ENCODE data around the gene NID2. TPM values are rescaled to one million over a fixed set of nuclear protein-coding genes. Genes with fewer than 3 reads are reported as not detected.

Gene NID2
- total and polyA plus RNA-seq, 4 donors = 2.3 to 23.3 (median 10.1) TPM

DNA sequence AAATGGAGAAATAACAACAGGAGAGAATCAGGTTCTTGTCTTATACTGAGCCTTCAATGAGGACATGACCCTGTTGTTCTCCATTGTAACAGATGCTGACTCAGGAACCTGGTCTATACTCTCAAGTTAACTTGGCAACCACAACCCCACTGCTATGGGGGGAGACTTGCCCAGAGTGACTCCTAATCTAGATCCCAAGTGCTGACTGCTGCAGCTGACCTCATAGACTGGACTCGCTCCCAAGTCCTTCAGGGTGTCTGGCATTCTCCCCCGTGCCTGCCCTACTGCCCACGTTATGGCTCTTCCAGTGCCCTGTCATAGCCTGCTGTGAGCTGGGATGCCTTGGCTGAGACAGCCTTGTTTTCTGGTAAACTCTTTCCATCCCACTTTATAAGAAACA is 37.1 kb downstream of the NID2 start:
- H3K9me3 ChIP-seq (ENCODE audit: control insufficient read depth in 4 of 4, low read length in 3 of 4) = no peaks in the 10 kb centered on the region
- DNase-seq (ENCODE audit: low spot score) = no peak
- TF ChIP-seq HNF4A (conservative IDR thresholded peaks at IDR 0.05) = no peak
- TF ChIP-seq JUND (IDR thresholded peaks at IDR 0.05) = no peak
- no peaks in the 10 kb centered on the region for H3K27me3 ChIP-seq (ENCODE audit: control insufficient read depth in 4 of 4, insufficient read depth in 4 of 4, low read length in 3 of 4)
- H3K4me3 ChIP-seq (ENCODE audit: low read depth in 1 of 3, low read length in 3 of 3) = no peak overlapping the region
- 81% methylated on average over 3 of the region's 3 CpGs for WGBS
- no peaks in the 10 kb centered on the region for H3K36me3 ChIP-seq (ENCODE audit: control insufficient read depth in 4 of 4, insufficient read depth in 3 of 4, low read depth in 1 of 4, low read length in 3 of 4)
- no peaks in the 10 kb centered on the region for H3K4me1 ChIP-seq (ENCODE audit: control insufficient read depth in 4 of 4, insufficient read depth in 4 of 4, low read length in 3 of 4)
- no peak overlapping the region for H3K27ac ChIP-seq (ENCODE audit: low read depth in 1 of 2, low read length in 2 of 2)
- no peak overlapping the region for H3K9ac ChIP-seq (ENCODE audit: low read depth in 1 of 2, low read length in 2 of 2)

DNA sequence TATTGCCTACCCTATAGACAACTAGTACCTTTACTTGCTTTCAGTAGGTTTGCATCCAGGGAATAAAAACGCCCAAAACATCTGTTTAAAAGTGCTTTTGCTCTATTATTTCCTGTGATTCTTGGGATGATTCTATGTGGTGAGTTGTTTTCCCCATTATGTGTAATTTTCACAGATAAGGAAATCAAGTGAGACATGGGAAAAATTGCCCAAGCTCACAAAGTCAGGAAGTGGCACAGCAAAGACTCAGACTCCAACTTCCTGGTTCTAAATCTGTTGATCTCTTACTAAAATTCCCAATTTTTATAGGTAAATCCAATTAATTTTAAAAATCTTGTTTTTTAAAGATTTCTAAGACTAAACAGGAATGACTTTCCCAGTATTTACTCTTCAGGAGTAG is 39.0 kb downstream of the NID2 start:
- 60% methylated on average over 1 of the region's 1 CpG for WGBS
- DNase-seq (ENCODE audit: low spot score) = no peak
- H3K36me3 ChIP-seq (ENCODE audit: control insufficient read depth in 4 of 4, insufficient read depth in 3 of 4, low read depth in 1 of 4, low read length in 3 of 4) = no peaks in the 10 kb centered on the region
- H3K9ac ChIP-seq (ENCODE audit: low read depth in 1 of 2, low read length in 2 of 2) = no peak overlapping the region
- H3K4me1 ChIP-seq (ENCODE audit: control insufficient read depth in 4 of 4, insufficient read depth in 4 of 4, low read length in 3 of 4) = no peaks in the 10 kb centered on the region
- no peak for TF ChIP-seq FOXA2 (IDR thresholded peaks at IDR 0.05)
- no peak for TF ChIP-seq GABPA (IDR thresholded peaks at IDR 0.05 in 1 of 2, conservative IDR thresholded peaks at IDR 0.05 in 1 of 2)
- TF ChIP-seq, protein P1, sequence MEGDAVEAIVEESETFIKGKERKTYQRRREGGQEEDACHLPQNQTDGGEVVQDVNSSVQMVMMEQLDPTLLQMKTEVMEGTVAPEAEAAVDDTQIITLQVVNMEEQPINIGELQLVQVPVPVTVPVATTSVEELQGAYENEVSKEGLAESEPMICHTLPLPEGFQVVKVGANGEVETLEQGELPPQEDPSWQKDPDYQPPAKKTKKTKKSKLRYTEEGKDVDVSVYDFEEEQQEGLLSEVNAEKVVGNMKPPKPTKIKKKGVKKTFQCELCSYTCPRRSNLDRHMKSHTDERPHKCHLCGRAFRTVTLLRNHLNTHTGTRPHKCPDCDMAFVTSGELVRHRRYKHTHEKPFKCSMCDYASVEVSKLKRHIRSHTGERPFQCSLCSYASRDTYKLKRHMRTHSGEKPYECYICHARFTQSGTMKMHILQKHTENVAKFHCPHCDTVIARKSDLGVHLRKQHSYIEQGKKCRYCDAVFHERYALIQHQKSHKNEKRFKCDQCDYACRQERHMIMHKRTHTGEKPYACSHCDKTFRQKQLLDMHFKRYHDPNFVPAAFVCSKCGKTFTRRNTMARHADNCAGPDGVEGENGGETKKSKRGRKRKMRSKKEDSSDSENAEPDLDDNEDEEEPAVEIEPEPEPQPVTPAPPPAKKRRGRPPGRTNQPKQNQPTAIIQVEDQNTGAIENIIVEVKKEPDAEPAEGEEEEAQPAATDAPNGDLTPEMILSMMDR (IDR thresholded peaks at IDR 0.05; ENCODE audit: low read depth, low read length, missing input control) = no peak
- no peak for TF ChIP-seq EGR1 (IDR thresholded peaks at IDR 0.05; ENCODE audit: low read depth in 2 of 2)
- no peak for TF ChIP-seq RXRA (IDR thresholded peaks at IDR 0.05)
- no peak for TF ChIP-seq RAD21 (IDR thresholded peaks at IDR 0.05)
- TF ChIP-seq, protein P2, sequence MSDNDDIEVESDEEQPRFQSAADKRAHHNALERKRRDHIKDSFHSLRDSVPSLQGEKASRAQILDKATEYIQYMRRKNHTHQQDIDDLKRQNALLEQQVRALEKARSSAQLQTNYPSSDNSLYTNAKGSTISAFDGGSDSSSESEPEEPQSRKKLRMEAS (IDR thresholded peaks at IDR 0.05) = no peak
- no peak for TF ChIP-seq NR2F2 (IDR thresholded peaks at IDR 0.05)
- no peak for TF ChIP-seq SP1 (IDR thresholded peaks at IDR 0.05)
- TF ChIP-seq, protein P3, sequence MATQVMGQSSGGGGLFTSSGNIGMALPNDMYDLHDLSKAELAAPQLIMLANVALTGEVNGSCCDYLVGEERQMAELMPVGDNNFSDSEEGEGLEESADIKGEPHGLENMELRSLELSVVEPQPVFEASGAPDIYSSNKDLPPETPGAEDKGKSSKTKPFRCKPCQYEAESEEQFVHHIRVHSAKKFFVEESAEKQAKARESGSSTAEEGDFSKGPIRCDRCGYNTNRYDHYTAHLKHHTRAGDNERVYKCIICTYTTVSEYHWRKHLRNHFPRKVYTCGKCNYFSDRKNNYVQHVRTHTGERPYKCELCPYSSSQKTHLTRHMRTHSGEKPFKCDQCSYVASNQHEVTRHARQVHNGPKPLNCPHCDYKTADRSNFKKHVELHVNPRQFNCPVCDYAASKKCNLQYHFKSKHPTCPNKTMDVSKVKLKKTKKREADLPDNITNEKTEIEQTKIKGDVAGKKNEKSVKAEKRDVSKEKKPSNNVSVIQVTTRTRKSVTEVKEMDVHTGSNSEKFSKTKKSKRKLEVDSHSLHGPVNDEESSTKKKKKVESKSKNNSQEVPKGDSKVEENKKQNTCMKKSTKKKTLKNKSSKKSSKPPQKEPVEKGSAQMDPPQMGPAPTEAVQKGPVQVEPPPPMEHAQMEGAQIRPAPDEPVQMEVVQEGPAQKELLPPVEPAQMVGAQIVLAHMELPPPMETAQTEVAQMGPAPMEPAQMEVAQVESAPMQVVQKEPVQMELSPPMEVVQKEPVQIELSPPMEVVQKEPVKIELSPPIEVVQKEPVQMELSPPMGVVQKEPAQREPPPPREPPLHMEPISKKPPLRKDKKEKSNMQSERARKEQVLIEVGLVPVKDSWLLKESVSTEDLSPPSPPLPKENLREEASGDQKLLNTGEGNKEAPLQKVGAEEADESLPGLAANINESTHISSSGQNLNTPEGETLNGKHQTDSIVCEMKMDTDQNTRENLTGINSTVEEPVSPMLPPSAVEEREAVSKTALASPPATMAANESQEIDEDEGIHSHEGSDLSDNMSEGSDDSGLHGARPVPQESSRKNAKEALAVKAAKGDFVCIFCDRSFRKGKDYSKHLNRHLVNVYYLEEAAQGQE (IDR thresholded peaks at IDR 0.05) = no peak
- no peak for TF ChIP-seq YY1 (IDR thresholded peaks at IDR 0.05)
- TF ChIP-seq HNF4G (IDR thresholded peaks at IDR 0.05) = no peak
- TF ChIP-seq HNF4A (conservative IDR thresholded peaks at IDR 0.05) = no peak
- no peak for TF ChIP-seq JUND (IDR thresholded peaks at IDR 0.05)
- no peak for TF ChIP-seq FOXA1 (IDR thresholded peaks at IDR 0.05)
- TF ChIP-seq, protein P4, sequence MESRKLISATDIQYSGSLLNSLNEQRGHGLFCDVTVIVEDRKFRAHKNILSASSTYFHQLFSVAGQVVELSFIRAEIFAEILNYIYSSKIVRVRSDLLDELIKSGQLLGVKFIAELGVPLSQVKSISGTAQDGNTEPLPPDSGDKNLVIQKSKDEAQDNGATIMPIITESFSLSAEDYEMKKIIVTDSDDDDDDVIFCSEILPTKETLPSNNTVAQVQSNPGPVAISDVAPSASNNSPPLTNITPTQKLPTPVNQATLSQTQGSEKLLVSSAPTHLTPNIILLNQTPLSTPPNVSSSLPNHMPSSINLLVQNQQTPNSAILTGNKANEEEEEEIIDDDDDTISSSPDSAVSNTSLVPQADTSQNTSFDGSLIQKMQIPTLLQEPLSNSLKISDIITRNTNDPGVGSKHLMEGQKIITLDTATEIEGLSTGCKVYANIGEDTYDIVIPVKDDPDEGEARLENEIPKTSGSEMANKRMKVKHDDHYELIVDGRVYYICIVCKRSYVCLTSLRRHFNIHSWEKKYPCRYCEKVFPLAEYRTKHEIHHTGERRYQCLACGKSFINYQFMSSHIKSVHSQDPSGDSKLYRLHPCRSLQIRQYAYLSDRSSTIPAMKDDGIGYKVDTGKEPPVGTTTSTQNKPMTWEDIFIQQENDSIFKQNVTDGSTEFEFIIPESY (IDR thresholded peaks at IDR 0.05) = no peak
- TF ChIP-seq ATF3 (IDR thresholded peaks at IDR 0.05) = no peak
- TF ChIP-seq TAF1 (conservative IDR thresholded peaks at IDR 0.05) = no peak
- H3K27me3 ChIP-seq (ENCODE audit: control insufficient read depth in 4 of 4, insufficient read depth in 4 of 4, low read length in 3 of 4) = no peaks in the 10 kb centered on the region
- no peak overlapping the region for H3K27ac ChIP-seq (ENCODE audit: low read depth in 1 of 2, low read length in 2 of 2)
- H3K9me3 ChIP-seq (ENCODE audit: control insufficient read depth in 4 of 4, low read length in 3 of 4) = no peaks in the 10 kb centered on the region
- no peak overlapping the region for H3K4me3 ChIP-seq (ENCODE audit: low read depth in 1 of 3, low read length in 3 of 3)

Measured in liver (tissue), 9 donors.